HCT116 (cell line): ENCODE data around the gene COL7A1. TPM values are rescaled to one million over a fixed set of nuclear protein-coding genes. Genes with fewer than 3 reads are reported as not detected.

ENCODE experiments used
- ATAC-seq: fragments of 200-7000 bp; cut with Tn5 transposase; 2 replicates; pipeline ENCODE4 v1.9.1; 2020; ENCODE audit warnings: mild to moderate bottlenecking, moderate library complexity
- BruUV-seq: library from RNA; stranded (reverse); fragments of 400-500 nt; replicated peaks from 2 replicates; lab custom pipeline; 2021; lab: Mats Ljungman, UMichigan
- CTCF ChIA-PET: fragments of 300-600 bp; sonication (Branson Sonifier 250); formaldehyde crosslinking; loops from one replicate; lab custom pipeline; 2021; ENCODE audit warnings: antibody characterized with exemption; lab: Charles Lee
- POLR2A ChIA-PET: fragments of 300-600, 350-600 bp; sonication (Branson Sonifier 250); formaldehyde crosslinking; loops from one replicate; lab custom pipeline; 2021; ENCODE audit warnings: antibody characterized with exemption; lab: Charles Lee
- RAD21 ChIA-PET, 2 experiments: fragments of 300-600 bp; sonication (Branson Sonifier 250); formaldehyde crosslinking; loops; one replicate each; lab custom pipeline; 2023; ENCODE audit warnings: low total read pairs in 2 of 2; ENCODE audit not compliant: uncharacterized antibody in 2 of 2, unreplicated experiment in 2 of 2, low non-redundant PET in 1 of 2; lab: Charles Lee
- DNase-seq: peaks from one replicate; pipeline ENCODE4 v3.0.0-alpha.2; 2010; ENCODE audit warnings: low read depth, low spot score
- H2AFZ ChIP-seq: fragments of 200-600 bp; shearing (Covaris generic), sonication (generic); 2 replicates; pipeline ENCODE4 v1.6.1; 2017; ENCODE audit warnings: low read depth, mixed run types, mixed read lengths, antibody characterized with exemption, low read length; ENCODE audit not compliant: poor library complexity, severe bottlenecking
- H3K27ac ChIP-seq: 2 replicates; pipeline ENCODE4 v1.5.1; 2012; ENCODE audit warnings: low read depth, low read length
- H3K27me3 ChIP-seq: fragments of 200-600 bp; sonication (generic); 2 replicates; pipeline ENCODE4 v1.6.1; 2016; ENCODE audit warnings: mixed run types, low read length, mixed read lengths; ENCODE audit not compliant: insufficient read depth
- H3K36me3 ChIP-seq, 2 experiments: fragments of 200-500 bp in 1 of 2; fragments of 200-600 bp in 1 of 2; sonication (Bioruptor generic) in 1 of 2; sonication (generic) in 1 of 2; 2 replicates each; pipeline versions ENCODE4 v1.5.1 to v1.6.1; 2014 to 2016; ENCODE audit warnings: low read length in 2 of 2, inconsistent platforms in 1 of 2, mixed read lengths in 1 of 2, mixed run types in 1 of 2; ENCODE audit not compliant: insufficient read depth in 2 of 2, control insufficient read depth in 1 of 2
- H3K4me1 ChIP-seq, 2 experiments: fragments of 200-600 bp in 1 of 2; sonication (generic) in 1 of 2; 2 replicates each; pipeline versions ENCODE4 v1.5.1 to v1.6.1; 2012 to 2017; ENCODE audit warnings: low read length in 2 of 2, inconsistent platforms in 1 of 2, mild to moderate bottlenecking in 1 of 2, mixed read lengths in 1 of 2, mixed run types in 1 of 2, moderate library complexity in 1 of 2; ENCODE audit not compliant: insufficient read depth in 2 of 2, control insufficient read depth in 1 of 2
- H3K4me2 ChIP-seq: fragments of 200-600 bp; sonication (generic); 2 replicates; pipeline ENCODE4 v1.6.1; 2017; ENCODE audit warnings: mixed run types, low read length, mixed read lengths
- H3K4me3 ChIP-seq, 2 experiments: fragments of 200-600 bp in 1 of 2; sonication (generic) in 1 of 2; replicated peaks in 1 of 2; 2 replicates each; pipeline ENCODE4 v1.5.1; 2011 to 2016; ENCODE audit warnings: low read length in 2 of 2, control low read depth in 1 of 2, low read depth in 1 of 2, mild to moderate bottlenecking in 1 of 2, mixed read lengths in 1 of 2, mixed run types in 1 of 2
- H3K79me2 ChIP-seq: fragments of 200-600 bp; sonication (generic); 2 replicates; pipeline ENCODE4 v1.6.1; 2017; ENCODE audit warnings: mild to moderate bottlenecking, mixed run types, low read length, moderate library complexity, mixed read lengths; ENCODE audit not compliant: insufficient read depth
- H3K9ac ChIP-seq: fragments of 200-600 bp; sonication (generic); 2 replicates; pipeline ENCODE4 v1.6.1; 2016; ENCODE audit warnings: low read length, mixed read lengths
- H3K9me2 ChIP-seq: fragments of 200-600 bp; sonication (generic), shearing (Covaris generic); 2 replicates; pipeline ENCODE4 v1.6.1; 2017; ENCODE audit warnings: mixed run types, mild to moderate bottlenecking, moderate library complexity; ENCODE audit not compliant: insufficient read depth
- H3K9me3 ChIP-seq, 2 experiments: fragments of 200-500 bp in 1 of 2; fragments of 200-600 bp in 1 of 2; sonication (Bioruptor generic) in 1 of 2; sonication (generic) in 1 of 2; 2 replicates each; pipeline ENCODE4 v1.6.1; 2014 to 2017; ENCODE audit warnings: low read length in 2 of 2, mixed read lengths in 2 of 2, inconsistent platforms in 1 of 2, low read depth in 1 of 2, mild to moderate bottlenecking in 1 of 2, mixed run types in 1 of 2, moderate library complexity in 1 of 2; ENCODE audit not compliant: control insufficient read depth in 1 of 2, insufficient read depth in 1 of 2
- H4K20me1 ChIP-seq: fragments of 200-600 bp; sonication (generic), shearing (Covaris generic); 2 replicates; pipeline ENCODE4 v1.6.1; 2017; ENCODE audit warnings: mixed run types, mild to moderate bottlenecking, moderate library complexity; ENCODE audit not compliant: insufficient read depth
- CBX3 ChIP-seq: IDR thresholded peaks from 2 replicates; pipeline ENCODE4 v1.6.1; 2012; ENCODE audit warnings: low read depth
- ELF1 ChIP-seq: IDR thresholded peaks from 2 replicates; pipeline ENCODE4 v1.6.1; 2012; ENCODE audit warnings: low read depth, borderline replicate concordance
- JUND ChIP-seq: IDR thresholded peaks from 2 replicates; pipeline ENCODE4 v1.6.1; 2012
- RAD21 ChIP-seq: IDR thresholded peaks from 2 replicates; pipeline ENCODE4 v1.6.1; 2012; ENCODE audit warnings: low read depth, mild to moderate bottlenecking
- REST ChIP-seq: IDR thresholded peaks from 2 replicates; pipeline ENCODE4 v1.6.1; 2012; ENCODE audit warnings: low read depth
- SP1 ChIP-seq: IDR thresholded peaks from 2 replicates; pipeline ENCODE4 v1.6.1; 2012; ENCODE audit warnings: low read depth
- SRF ChIP-seq: IDR thresholded peaks from 2 replicates; pipeline ENCODE4 v1.6.1; 2012; ENCODE audit warnings: low read depth
- TCF7L2 ChIP-seq: IDR thresholded peaks from 2 replicates; pipeline ENCODE4 v1.7.0; 2011; ENCODE audit warnings: borderline replicate concordance, inconsistent platforms; ENCODE audit not compliant: insufficient read depth, insufficient read length; ENCODE audit errors: extremely low read depth
- YY1 ChIP-seq: IDR thresholded peaks from 2 replicates; pipeline ENCODE4 v1.6.1; 2011; ENCODE audit warnings: low read length, low read depth, moderate library complexity, mild to moderate bottlenecking; ENCODE audit not compliant: insufficient replicate concordance; ENCODE audit errors: extremely low read depth
- ZBTB33 ChIP-seq: IDR thresholded peaks from 2 replicates; pipeline ENCODE4 v1.6.1; 2011; ENCODE audit warnings: mild to moderate bottlenecking, low read length, moderate library complexity; ENCODE audit not compliant: insufficient replicate concordance; ENCODE audit errors: extremely low read depth
- ZFX ChIP-seq: fragments of 450-650 bp; IDR thresholded peaks from 2 replicates; pipeline ENCODE4 v1.6.1; 2017
- ZNF274 ChIP-seq: fragments of 200-500 bp; sonication (Bioruptor generic); IDR thresholded peaks from 2 replicates; pipeline ENCODE4 v1.6.1; 2014; ENCODE audit warnings: mild to moderate bottlenecking, low read depth, low read length, inconsistent platforms
- intact Hi-C: fragments of 100-400 bp; cut with micrococcal nuclease; formaldehyde crosslinking; loops from 2 replicates; pipeline ENCODE4 v1.10.0; 2022
- total RNA-seq: library from RNA; stranded (reverse); gene quantifications from one replicate; pipeline ENCODE4 v1.2.1, GENCODE V29; 2021; ENCODE audit not compliant: unreplicated experiment

The COL7A1 gene
- total RNA-seq, 1 experiment from 2014 or later: 11.4 TPM

GRCh38 chr3:48634661-48635221, 39.6 kb upstream of the COL7A1 start:
- peak overlapping the region; percentile 87 to 94 for H3K4me3 ChIP-seq
- H3K9me2 ChIP-seq: no peaks in the 10 kb centered on the region
- no peaks in the 10 kb centered on the region for H3K9me3 ChIP-seq
- BruUV-seq: TSS peak; percentile 48
- CTCF ChIA-PET: interaction anchor here (0.6 to 1.9 kb wide), 13 partner anchors 9 to 234 kb away, joined by 3 to 14 read pairs (median 4); partner anchors contain the start of genes CELSR3, PFKFB4 and UQCRC1
- no peak for DNase-seq
- RAD21 ChIA-PET: interaction anchor here (0.9 to 1.4 kb wide), 2 partner anchors 28 to 234 kb away, joined by 3 to 4 read pairs; partner anchors contain the start of gene CELSR3 (in 1 of the 2)
- peak overlapping the region; percentile 94 for H3K4me2 ChIP-seq
- POLR2A ChIA-PET: interaction anchor here (1.0 to 2.3 kb wide), 4 partner anchors 24 to 78 kb away, joined by 3 to 15 read pairs (median 4); partner anchors contain the start of genes CELSR3, PFKFB4 and UQCRC1
- peak overlapping the region; percentile 73 for H3K27ac ChIP-seq
- TF ChIP-seq CBX3 (no peak), YY1 (no peak), ZFX (no peak), ZNF274 (no peak), TCF7L2 (no peak), JUND (no peak), ELF1 (no peak)
- TF ChIP-seq, all 23 proteins: peak for 0
- H2AFZ ChIP-seq: no peak overlapping the region
- H3K4me1 ChIP-seq: peaks cover 11 to 22% of the 10 kb centered on the region in 2 experiments
- H4K20me1 ChIP-seq: no peaks in the 10 kb centered on the region
- intact Hi-C loops: loop anchor here (1.0 to 2.0 kb wide), 3 partner anchors 22 to 170 kb away; partner anchors contain the start of gene PFKFB4
- peak; percentile 58 for ATAC-seq
- no peaks in the 10 kb centered on the region for H3K27me3 ChIP-seq
- H3K79me2 ChIP-seq: peaks cover 12% of the 10 kb centered on the region; the same call in 1 of the 2 replicates
- peak overlapping the region; percentile 80 for H3K9ac ChIP-seq
- H3K36me3 ChIP-seq: peaks cover 9 to 30% of the 10 kb centered on the region in 2 experiments; a peak in 2 of 4 replicates

- Histone ChIP-seq H3K9me2 (no peaks in the 10 kb centered on the region), H2AFZ (no peak overlapping the region), H4K20me1 (no peaks in the 10 kb centered on the region), H3K27ac (peak overlapping the region; percentile 73; the same call in 1 of the 2 replicates), H3K79me2 (peaks cover 12% of the 10 kb centered on the region; the same call in 1 of the 2 replicates), H3K9ac (peak overlapping the region; percentile 80; the same call in 1 of the 2 replicates), H3K36me3 (peaks cover 12 to 30% of the 10 kb centered on the region in 2 experiments; a peak in 2 of 4 replicates), H3K4me2 (peak overlapping the region; percentile 94), H3K4me3 (peak overlapping the region; percentile 87 to 94; a peak in 3 of 4 replicates), H3K9me3 (no peaks in the 10 kb centered on the region), H3K4me1 (peaks cover 11 to 22% of the 10 kb centered on the region in 2 experiments), H3K27me3 (no peaks in the 10 kb centered on the region)
- DNase-seq: no peak
- ChIA-PET RAD21 (no interaction called here), CTCF (interaction anchor here (0.9 to 1.5 kb wide), 2 partner anchors 30 to 198 kb away, joined by 3 to 6 read pairs; no protein-coding TSS in a partner anchor), POLR2A (no interaction called here)
- intact Hi-C loops: loop anchor here (2.0 kb wide), 2 partner anchors 77 to 169 kb away; partner anchors contain the start of gene PFKFB4
- no TSS peak for BruUV-seq
- ATAC-seq: no peak
- TF ChIP-seq ZFX (no peak), JUND (no peak), SP1 (no peak), ZBTB33 (no peak), RAD21 (no peak), SRF (no peak), TCF7L2 (no peak), CBX3 (no peak), REST (no peak)
Measured at GRCh38 chr3:48633743-48634142, 38.6 kb upstream of the COL7A1 start.
